Urothelium cell line (cell line): Measurements from ENCODE around the gene CDK19.

Experiments
- DNase-seq: peaks from one replicate; pipeline ENCODE4 v3.0.0; 2011; ENCODE audit warnings: low spot score, mixed read lengths
- FAIRE-seq: peaks from 2 replicates; lab custom pipeline; 2011; peaks lifted over from hg19 to GRCh38; lab: Jason Lieb, UNC

Gene CDK19

DNA sequence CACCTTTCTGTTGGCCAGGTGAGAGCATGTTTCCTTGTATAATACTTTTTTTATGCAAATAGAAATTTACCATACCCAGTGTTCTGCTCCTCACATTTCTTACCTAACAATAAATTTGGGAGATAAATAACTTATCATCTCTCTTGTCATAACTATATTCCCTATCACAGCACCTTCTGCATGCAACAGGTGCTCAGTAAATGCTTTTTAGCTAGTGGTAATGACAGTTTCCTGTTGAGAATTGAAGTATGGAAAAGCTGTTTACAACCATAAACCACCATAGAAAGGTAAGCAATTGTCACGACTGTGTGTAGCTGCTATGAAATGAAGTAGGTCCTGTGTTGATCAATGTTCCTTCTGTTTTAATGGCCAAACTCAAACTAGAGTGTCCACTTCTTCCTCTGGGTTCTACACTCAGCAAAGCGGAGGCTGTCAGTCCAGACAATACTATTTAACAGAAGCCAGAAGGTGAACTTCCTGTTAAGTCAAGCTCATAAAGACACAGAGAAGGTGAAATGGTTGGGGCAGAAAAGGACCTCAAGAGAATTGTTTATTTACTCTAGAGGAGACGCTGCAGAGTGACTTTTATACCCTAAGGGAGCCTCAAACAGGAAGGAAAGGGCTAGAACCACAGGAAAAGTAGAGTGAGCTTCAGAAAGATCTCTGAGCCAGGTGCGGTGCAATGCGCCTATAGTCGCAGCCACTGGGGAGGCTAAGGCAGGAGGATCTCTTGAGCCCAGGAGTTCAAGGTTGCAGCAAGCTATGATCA, 254.8 kb downstream of the CDK19 start:
- DNase-seq (no peak), FAIRE-seq (no peak)
